Fibroblast of the conjunctiva (primary cell): ENCODE results near the gene RTP1.
"Not testable (repeated sequence)": the region's sequence is repeated elsewhere in the genome, so short reads cannot be mapped to it uniquely, and the experiment has no call there.

Source experiments
- DNase-seq: peaks from one replicate; pipeline ENCODE4 v3.0.0-alpha.2; 2010; ENCODE audit warnings: low read depth

Gene RTP1

GRCh38 chr3:187198490-187198889 is 1.2 kb downstream of the RTP1 start:
- no peak for DNase-seq

DNA sequence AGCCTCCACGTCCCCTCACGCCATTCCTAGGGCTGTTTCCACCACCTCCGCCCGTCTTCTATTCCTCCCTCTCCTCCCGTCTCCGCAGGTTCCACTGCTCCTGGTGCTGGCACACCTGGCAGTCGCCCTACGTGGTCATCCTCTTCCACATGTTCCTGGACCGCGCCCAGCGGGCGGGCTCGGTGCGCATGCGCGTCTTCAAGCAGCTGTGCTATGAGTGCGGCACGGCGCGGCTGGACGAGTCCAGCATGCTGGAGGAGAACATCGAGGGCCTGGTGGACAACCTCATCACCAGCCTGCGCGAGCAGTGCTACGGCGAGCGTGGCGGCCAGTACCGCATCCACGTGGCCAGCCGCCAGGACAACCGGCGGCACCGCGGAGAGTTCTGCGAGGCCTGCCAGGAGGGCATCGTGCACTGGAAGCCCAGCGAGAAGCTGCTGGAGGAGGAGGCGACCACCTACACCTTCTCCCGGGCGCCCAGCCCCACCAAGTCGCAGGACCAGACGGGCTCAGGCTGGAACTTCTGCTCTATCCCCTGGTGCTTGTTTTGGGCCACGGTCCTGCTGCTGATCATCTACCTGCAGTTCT is 2.3 kb downstream of the RTP1 start:
- DNase-seq: not testable (repeated sequence)

DNA sequence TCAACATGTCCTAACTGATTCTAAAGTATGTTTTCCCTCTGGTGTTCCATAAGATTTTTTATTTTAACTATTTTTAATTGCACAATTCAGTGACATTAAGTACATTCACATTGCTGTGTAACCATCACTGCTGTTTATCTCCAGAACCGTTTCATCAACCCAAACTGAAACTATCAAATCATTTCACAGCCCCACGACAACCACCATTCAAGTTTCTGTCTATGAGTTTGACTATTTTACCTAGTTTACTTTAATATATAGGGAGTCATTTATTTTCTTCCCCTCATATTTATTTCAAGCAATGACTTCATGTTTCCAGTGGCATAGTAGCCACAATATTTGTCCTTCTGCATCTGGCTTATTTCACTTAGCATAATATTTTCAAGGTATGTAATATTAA is 8.4 kb downstream of the RTP1 start:
- DNase-seq: no peak

DNA sequence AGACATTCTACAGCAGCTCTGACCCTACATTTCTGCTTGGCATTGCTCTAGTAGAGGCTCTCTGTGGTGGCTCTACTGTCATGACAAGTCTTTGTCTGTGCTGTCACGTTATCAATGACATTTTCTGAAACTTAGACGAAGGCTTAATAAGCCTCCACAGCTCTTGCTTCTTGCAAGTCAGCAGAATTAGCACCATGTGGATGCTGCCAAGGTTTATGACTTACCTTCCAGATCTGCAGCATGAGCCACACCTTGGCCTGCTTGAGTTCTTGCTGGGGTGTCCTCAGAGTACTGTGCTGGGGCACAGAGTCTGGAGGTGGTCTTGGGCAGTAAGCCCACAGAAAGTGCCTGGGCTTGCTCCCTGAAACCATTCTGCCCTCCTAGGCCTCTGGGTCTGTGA is 9.8 kb downstream of the RTP1 start:
- no peak for DNase-seq

DNA sequence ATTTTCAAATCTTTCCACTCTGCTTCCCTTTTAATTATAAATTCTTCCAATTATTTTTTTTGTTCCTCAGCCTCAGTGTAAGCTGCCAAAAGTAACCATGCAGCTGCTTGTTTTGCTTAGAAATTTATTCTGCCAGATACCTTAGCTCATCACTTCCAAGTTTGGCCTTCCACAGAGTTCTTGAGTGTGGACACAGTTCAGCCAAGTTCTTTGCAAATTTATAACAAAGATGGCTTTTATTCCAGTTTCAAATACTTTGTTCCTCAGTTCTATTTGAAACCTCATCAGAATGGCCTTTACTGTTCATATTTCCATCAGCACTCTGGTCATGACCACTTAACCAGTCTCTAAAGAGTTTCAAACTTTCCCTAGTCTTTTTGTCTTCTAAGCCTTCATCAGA is 10.3 kb downstream of the RTP1 start:
- DNase-seq: no peak

- DNase-seq: no peak
Measured at GRCh38 chr3:187208159-187208558, 10.9 kb downstream of the RTP1 start.

DNA sequence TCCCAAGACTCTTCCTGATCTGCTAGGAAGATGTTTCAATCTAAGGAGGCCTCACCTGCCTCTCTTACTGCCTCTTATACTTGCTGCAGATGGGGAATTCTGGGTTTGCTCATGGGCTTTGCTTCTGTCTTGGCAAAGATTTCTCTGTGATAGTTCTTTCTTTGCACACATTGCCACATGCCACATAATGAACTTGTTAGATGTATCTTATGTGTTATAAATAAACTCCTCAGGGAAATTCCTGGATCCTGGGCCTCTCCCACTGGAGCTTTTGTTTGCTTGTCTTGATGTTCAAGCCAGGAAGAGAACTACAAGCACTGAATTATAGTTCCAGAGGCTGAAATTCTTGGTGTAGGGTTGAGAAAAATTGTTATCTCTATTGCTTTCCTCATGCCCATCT is 12.2 kb downstream of the RTP1 start:
- no peak for DNase-seq

DNA sequence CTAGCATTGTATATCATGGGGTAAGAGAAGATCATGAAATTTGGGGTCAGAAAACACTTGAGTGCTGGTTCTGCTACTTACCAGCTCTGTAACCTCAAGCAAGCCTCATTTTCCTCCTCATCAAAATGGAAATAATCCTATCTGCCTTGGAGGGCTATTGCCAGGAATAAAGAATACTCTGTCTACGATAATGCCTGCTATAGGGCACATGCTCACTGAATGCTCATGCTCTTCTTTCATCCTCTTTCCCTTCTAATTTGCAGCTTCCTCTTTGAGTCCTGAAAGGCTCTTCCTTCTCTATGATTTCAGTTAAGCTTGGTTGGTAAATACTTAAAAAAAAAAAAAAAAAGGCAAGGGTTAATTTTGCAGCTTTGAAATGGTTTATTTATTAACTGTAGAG is 12.8 kb downstream of the RTP1 start:
- no peak for DNase-seq

DNA sequence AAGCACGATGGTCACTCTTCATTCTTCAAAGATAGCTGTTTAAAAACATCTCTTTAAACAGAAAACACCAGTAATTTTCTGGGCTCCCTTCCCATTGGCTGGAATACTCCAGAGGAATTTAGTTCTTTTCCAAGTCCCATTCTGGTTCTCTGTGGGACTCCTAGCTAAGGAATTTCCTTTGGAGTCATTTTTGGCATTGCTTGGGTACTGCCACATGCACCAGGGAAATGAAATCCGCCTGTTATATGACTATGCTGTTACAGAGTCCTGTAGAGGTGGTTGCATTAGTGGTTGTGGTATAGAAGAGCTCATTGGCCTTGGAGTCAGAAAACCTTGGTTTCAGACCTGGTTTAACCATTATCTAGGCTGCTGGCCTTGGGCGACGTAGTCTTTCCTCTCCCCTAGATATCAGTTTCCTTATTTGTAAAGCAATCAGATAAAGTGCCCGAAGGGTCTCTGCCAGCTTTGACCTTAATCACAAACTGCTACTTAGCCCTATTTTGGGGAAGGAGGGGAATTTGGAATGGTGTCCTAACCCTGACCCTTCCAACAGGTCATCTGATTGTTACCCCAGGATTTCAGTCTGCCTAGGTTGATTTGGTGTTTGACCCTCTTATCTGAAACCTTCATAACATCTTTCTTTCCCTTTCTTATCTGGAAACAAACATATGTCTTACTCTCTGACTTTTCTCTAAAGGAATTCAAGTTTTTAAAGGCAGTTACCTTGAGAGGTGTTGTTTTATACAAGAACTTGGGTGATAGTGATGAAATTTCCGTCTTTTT is 13.4 kb downstream of the RTP1 start:
- DNase-seq: no peak

DNA sequence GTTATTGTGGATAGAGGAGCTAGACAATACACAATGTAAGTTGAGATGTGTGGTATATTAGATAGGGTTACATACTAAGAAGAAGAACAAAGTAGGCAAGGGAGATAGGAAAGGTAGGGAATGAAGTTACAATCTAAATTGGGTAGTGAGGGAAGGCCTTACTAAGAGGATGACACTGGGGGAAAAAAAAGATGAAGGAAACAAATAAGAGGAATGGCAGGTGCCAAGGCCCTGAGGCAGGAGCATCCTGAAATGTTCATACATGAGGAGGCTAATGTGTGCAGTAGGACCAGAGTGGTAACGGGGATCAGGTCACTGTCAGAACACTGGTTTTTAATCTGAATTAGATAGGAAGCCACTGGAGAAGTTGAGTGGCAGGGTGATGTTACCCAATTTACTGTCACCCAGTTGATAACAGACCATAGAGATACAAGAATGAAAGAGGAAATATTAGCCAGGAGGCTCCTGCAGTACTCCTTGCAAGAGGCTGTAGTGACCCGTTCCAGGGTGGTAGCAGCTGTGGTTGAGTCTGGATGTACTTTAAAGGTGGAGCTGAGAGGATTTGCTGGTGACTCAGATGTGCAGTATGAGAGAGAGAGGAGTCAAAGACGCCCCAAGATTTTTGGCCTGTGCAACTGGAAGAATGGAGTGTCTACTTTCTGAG is 14.4 kb downstream of the RTP1 start:
- no peak for DNase-seq

DNA sequence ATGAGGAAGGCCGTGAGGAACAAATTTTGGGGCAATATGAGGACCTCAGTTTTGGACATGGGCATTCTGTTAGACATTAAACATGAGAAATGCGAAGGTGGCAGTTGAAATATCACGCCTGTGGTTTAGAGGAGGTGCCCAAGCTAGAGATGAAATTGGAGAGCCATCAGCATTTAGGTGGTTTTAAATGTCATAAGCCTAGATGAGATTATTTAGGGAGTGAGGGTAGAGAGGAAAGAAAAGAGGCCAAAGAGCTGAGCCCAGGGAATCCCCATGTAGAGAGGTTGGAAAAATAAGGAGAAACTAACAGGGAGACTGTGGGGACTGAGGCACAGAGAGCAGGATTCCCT is 14.9 kb downstream of the RTP1 start:
- DNase-seq: no peak

DNA sequence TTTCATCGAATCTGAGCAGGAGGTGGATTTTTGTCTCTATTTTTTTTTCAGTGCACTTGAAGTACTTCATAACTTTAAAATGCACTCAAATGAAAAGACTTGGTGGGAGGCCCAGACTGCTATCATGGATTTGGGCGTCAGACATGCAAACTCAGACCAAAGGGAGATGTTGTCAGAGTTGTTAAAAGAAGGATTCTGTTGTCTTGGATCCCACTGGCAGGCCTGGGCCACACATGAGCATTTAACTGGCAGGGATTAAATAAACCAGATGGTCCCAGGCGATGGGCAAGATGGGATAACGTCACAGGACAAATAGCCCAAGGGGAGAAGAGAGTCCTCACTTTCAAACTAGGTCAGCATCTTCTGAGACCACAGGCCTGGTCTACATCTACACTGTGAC is 15.4 kb downstream of the RTP1 start:
- no peak for DNase-seq

DNA sequence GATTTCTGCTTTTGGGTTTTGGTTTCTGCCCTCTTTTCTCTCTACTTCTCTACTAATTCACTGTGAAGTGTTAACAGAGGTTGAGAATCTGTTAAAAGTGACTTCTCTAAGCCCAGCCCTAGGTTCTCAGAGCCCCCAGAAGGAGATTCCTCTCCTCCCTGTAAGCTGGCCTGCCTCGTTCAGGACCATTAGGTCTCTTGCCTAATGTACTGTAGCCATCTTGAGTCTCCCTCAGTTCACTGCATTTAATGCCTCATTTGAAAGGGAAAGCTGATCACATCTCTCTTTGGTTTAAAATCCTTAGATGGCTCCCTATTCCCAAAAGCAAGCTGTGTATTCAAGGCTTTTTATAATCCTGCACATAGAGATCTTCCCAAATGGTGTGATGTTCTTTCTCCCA is 16.3 kb downstream of the RTP1 start:
- no peak for DNase-seq

DNA sequence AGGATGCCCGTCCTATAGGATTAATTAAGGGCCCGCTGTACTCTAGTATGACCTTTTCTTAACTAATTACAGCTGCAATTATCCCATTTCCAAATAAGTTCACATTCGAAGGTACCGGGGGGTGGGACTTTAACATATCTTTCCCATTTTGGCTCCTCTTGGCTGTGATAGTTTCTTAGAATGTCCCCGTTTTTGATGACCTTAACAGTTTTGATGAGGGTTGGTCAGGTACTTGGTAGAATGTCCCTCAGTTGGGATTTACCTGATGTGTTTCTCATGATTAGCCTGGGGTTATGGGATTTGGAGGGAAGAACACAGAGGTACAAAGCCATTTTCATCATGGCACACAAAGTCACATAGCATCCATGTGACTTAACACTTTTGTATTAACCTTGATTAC is 18.2 kb downstream of the RTP1 start:
- DNase-seq: no peak

GRCh38 chr3:187222801-187223200 is 25.5 kb downstream of the RTP1 start:
- no peak for DNase-seq

DNA sequence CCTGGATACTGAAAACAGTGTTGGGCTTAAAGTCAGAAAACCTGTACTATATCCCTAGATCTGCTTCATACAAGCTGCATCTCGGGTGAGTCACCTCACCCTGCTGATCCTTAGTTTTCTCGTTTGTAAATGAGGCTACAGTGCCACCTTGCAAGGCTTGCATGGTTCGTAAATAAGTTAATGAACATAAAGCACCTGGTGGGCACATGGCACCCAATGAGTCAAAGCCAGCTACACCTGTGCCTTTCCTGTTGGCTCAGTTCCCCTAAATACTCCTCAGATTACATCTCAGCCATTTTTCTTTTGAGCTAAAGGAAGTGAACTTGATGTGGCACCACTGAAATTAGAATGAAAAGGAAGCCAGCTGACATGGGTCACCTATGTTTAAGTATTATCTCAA is 26.5 kb downstream of the RTP1 start:
- DNase-seq: no peak

DNA sequence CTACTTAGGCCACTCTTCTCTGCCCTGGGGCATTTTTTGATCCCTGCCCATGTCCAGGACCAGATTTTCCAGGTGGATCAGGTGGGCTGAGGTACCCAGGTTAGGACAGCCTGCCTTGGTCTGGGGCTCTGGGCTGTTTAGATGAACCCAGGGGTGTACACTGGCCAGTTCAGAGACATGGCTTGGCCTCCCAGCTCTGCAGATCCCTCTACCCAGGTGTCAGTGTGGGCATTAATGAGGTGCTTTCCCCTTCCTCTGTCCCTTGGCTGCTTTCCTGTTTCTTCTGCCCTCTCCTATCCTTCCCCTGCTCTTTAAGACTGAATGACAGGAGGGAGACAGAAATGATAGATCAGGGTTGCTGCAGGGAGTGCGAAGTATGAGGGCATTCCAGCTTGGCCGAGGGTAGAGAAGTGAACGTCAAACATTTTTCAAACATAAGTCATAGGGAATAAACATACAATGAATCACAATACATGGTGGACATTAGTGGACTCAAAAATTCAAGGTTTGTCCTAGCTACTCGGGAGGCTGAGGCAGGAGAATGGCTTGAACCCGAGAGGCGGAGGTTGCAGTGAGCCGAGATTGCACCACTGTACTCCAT is 30.5 kb downstream of the RTP1 start:
- peak; percentile 30 for DNase-seq

- no peak for DNase-seq
Measured at GRCh38 chr3:187228740-187229139, 31.5 kb downstream of the RTP1 start.

- DNase-seq: no peak
Measured at GRCh38 chr3:187230011-187230410, 32.7 kb downstream of the RTP1 start.

DNA sequence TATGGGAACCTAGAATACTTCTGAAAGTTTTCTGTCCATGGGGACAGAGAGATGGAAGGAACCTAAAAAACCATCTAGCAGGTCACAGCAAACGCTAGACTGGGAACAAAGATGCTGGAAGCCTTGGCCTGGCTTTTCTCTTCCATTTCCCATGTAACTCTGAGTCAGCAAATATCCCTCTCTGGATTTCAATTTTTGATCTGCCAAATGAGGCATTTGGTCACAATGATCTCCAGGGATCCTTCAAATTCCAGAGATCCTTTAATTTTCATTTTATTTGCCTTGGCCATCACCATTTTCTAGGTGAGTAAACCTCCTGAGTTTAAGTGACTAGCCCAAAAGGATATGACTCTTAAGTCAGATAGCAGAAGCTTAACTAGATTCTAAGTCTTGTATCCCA is 39.7 kb downstream of the RTP1 start:
- no peak for DNase-seq

DNA sequence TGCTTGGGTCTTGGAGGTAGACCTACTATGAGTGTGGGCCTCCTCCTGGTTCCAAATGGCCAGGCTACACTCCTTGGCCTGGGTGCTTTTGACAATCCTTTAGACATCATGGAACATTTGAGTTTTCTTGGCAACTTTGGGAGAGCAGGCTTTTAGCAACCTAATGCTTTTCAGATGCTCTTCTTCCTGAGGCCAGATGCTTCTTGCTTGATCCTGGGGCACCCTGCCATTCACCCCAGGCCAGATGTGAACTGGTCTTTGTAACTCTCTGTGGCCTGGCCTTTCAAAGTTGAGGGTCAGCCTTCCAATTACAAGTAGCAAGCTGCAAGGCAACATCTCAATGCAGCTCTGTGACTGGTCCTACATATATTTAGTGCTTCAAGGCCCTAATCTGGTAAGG is 40.5 kb downstream of the RTP1 start:
- DNase-seq: no peak

GRCh38 chr3:187238239-187238638 is 41.0 kb downstream of the RTP1 start:
- DNase-seq: no peak

- not testable (repeated sequence) for DNase-seq
Measured at GRCh38 chr3:187238835-187239234, 41.5 kb downstream of the RTP1 start.
